Small intestine (tissue), 7 donors: ENCODE measurements around the gene VSTM2L. TPM values are rescaled to one million over a fixed set of nuclear protein-coding genes. Genes with fewer than 3 reads are reported as not detected.

Experiments used
- DNase-seq, 2 donors: peaks; one replicate each; pipeline versions ENCODE4 v3.0.0 to v3.0.0-alpha.2; 2013
- FAIRE-seq: peaks from 2 replicates; lab custom pipeline; 2012; peaks lifted over from hg19 to GRCh38; lab: Jason Lieb, UNC
- H3K27ac ChIP-seq, 3 donors: one replicate each; pipeline ENCODE4 v1.5.1; 2013; ENCODE audit warnings: low read length in 2 of 3, mild to moderate bottlenecking in 2 of 3, control low read depth in 1 of 3, inconsistent platforms in 1 of 3, low read depth in 1 of 3, moderate library complexity in 1 of 3
- H3K27me3 ChIP-seq, 3 donors: one replicate each; pipeline ENCODE4 v1.6.1; 2013; ENCODE audit warnings: low read length in 3 of 3, inconsistent platforms in 1 of 3; ENCODE audit not compliant: control insufficient read depth in 3 of 3, insufficient read depth in 3 of 3
- H3K36me3 ChIP-seq, 3 donors: one replicate each; pipeline ENCODE4 v1.6.1; 2013; ENCODE audit warnings: low read length in 3 of 3, inconsistent platforms in 1 of 3, low read depth in 1 of 3, mild to moderate bottlenecking in 1 of 3, moderate library complexity in 1 of 3; ENCODE audit not compliant: control insufficient read depth in 3 of 3, insufficient read depth in 2 of 3
- H3K4me1 ChIP-seq, 3 donors: one replicate each; pipeline ENCODE4 v1.6.1; 2013; ENCODE audit warnings: low read length in 2 of 3, inconsistent platforms in 1 of 3, low read depth in 1 of 3, mild to moderate bottlenecking in 1 of 3, moderate library complexity in 1 of 3; ENCODE audit not compliant: control insufficient read depth in 3 of 3, insufficient read depth in 2 of 3
- H3K4me3 ChIP-seq, 3 donors: one replicate each; pipeline ENCODE4 v1.5.1; 2013; ENCODE audit warnings: low read length in 3 of 3, control low read depth in 1 of 3, inconsistent platforms in 1 of 3, low read depth in 1 of 3, mild to moderate bottlenecking in 1 of 3, moderate library complexity in 1 of 3
- H3K9me3 ChIP-seq, 2 donors: one replicate each; pipeline ENCODE4 v1.6.1; 2013; ENCODE audit warnings: low read depth in 1 of 2, low read length in 1 of 2; ENCODE audit not compliant: control insufficient read depth in 2 of 2, insufficient read depth in 1 of 2
- WGBS, 3 donors: extraction: QIAGEN DNeasy Blood & Tissue Kit; methylation state at CpG; one replicate each; pipeline ENCODE4 v1.1.7; 2013; 5-methylcytosine and 5-hydroxymethylcytosine counted together
- polyA plus RNA-seq, 4 donors: library from polyadenylated mRNA; stranded (reverse) in 3 of 4; unstranded in 1 of 4; fragments of 200-250 nt in 3 of 4; fragments of 120-200 nt in 1 of 4; gene quantifications; one replicate each; pipeline versions ENCODE4 v1.2.1 to v1.2.3, GENCODE V29; 2013
- donor health status: healthy with polysubstance abuse.
- donor health status: control.
- donor health status: control.
- donor health status: Bipolar disorder and iron deficiency.
- donor health status: healthy.

VSTM2L gene
- polyA plus RNA-seq, 4 donors = 0.67 to 15.6 (median 1.2) TPM

GRCh38 chr20:37875460-37876175 lies 27.3 kb upstream of the VSTM2L start:
- FAIRE-seq = no peak
- Histone ChIP-seq H3K4me1 (peaks cover 0 to 20% (median 0%) of the 10 kb centered on the region in 3 donors), H3K36me3 (peaks cover 7 to 48% (median 8%) of the 10 kb centered on the region in 3 donors), H3K27ac (no peak overlapping the region), H3K27me3 (no peaks in the 10 kb centered on the region), H3K4me3 (no peak overlapping the region), H3K9me3 (no peaks in the 10 kb centered on the region)
- 88 to 92% (median 91%) methylated on average over 24 of the region's 24 CpGs for WGBS, 3 donors
- no peak for DNase-seq

DNA sequence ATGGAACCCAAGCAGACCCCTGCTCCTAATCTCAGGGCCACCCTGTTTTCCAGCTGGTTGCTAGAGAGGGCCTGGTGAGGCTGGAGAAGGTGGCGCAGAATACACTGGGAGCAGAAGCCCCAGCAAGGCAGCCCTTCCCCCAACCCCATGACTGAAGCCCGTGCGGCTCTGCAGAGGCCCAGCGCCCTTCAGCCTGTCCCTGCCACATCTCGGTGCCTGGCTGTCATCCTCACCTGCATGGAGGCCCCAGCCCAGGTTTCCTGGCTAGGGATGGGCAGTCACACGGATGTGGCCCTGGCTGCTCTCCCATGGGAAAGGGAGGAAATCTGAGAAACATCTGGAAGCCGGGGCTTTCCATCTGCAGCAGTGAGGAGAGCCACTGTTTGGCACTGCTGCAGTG lies 26.1 kb upstream of the VSTM2L start:
- FAIRE-seq = no peak
- 71 to 82% (median 73%) methylated on average over 7 of the region's 7 CpGs for WGBS, 3 donors
- H3K27ac ChIP-seq = no peak overlapping the region

GRCh38 chr20:37877832-37878772 lies 24.8 kb upstream of the VSTM2L start:
- Histone ChIP-seq H3K4me1 (peaks cover 0 to 31% (median 0%) of the 10 kb centered on the region in 3 donors), H3K27me3 (no peaks in the 10 kb centered on the region), H3K27ac (peak overlapping the region in 1 of 3 donors; percentile 51), H3K36me3 (peaks cover 0 to 24% (median 3%) of the 10 kb centered on the region in 3 donors), H3K4me3 (no peak overlapping the region), H3K9me3 (no peaks in the 10 kb centered on the region)
- FAIRE-seq = no peak
- 66 to 70% (median 68%) methylated on average over 20 of the region's 20 CpGs for WGBS, 3 donors
- peak in 1 of 2 donors; percentile 85 for DNase-seq

More for the DNA sequence above, 26.1 kb upstream of the VSTM2L start:
- H3K27me3 ChIP-seq = no peaks in the 10 kb centered on the region
- H3K9me3 ChIP-seq = no peaks in the 10 kb centered on the region
- DNase-seq = no peak
- peaks cover 6 to 35% (median 6%) of the 10 kb centered on the region in 3 donors for H3K36me3 ChIP-seq
- H3K4me3 ChIP-seq = no peak overlapping the region
- peaks cover 0 to 30% (median 0%) of the 10 kb centered on the region in 3 donors for H3K4me1 ChIP-seq

DNA sequence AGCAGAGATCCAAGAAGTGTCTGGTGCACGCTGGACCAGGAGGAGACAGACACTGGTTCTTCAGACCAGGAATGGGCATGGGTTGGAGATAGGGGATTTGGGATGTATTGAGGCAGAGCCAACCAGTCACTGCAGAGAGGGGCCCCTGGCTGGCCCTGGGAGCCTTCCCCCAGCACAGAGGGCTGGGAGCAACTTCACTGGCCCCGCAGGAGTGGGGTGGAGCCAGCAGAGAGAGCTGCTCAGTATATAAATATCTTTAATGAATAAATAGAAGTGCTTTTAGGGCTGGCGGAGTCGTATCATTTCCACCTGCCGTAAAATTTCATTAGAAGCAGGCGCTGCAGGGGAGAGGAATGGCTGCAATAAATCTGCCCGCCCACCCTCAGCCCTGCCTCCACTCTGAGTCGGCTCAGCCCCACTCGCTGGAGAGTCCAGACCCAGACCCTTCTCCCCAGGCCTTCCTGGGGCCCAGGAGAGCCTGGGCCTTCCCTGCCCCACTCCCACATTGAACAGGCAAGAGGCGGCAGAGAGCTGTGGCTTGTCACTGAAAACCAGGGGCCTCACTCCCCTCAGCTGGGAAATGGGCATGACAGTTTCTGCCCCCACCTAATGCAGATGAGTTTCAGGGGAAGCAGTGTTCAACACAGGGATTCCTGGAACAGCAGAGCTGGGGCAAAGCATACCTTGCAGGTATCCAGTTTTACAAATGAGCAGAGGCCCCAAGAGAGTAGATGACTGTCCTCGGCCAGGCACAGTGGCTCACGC lies 23.9 kb upstream of the VSTM2L start:
- Histone ChIP-seq H3K27me3 (no peaks in the 10 kb centered on the region), H3K27ac (peak overlapping the region in 1 of 3 donors; percentile 51), H3K9me3 (no peaks in the 10 kb centered on the region), H3K36me3 (peaks cover 0 to 18% (median 0%) of the 10 kb centered on the region in 3 donors), H3K4me1 (peaks cover 0 to 31% (median 0%) of the 10 kb centered on the region in 3 donors), H3K4me3 (no peak overlapping the region)
- DNase-seq = peak in 1 of 2 donors; percentile 41
- FAIRE-seq = no peak
- WGBS, 3 donors = 59 to 65% (median 60%) methylated on average over 12 of the region's 12 CpGs

- Histone ChIP-seq H3K27me3 (no peaks in the 10 kb centered on the region), H3K4me3 (no peak overlapping the region), H3K36me3 (peaks cover 0 to 11% (median 0%) of the 10 kb centered on the region in 3 donors), H3K27ac (no peak overlapping the region), H3K4me1 (peaks cover 0 to 31% (median 0%) of the 10 kb centered on the region in 3 donors), H3K9me3 (no peaks in the 10 kb centered on the region)
- no peak for DNase-seq
- FAIRE-seq = no peak
- WGBS, 3 donors = 73 to 100% (median 97%) methylated on average over 1 of the region's 1 CpG
Observed at GRCh38 chr20:37879843-37880242, 23.1 kb upstream of the VSTM2L start.

- peaks cover 0 to 31% (median 0%) of the 10 kb centered on the region in 3 donors for H3K4me1 ChIP-seq
- H3K27ac ChIP-seq = peak overlapping the region in 1 of 3 donors; percentile 72
- no peaks in the 10 kb centered on the region for H3K27me3 ChIP-seq
- peaks cover 0 to 4% (median 0%) of the 10 kb centered on the region in 3 donors for H3K36me3 ChIP-seq
- no peaks in the 10 kb centered on the region for H3K9me3 ChIP-seq
- FAIRE-seq (no peak), DNase-seq (peak; percentile 51 to 85)
- WGBS, 3 donors = 33 to 50% (median 39%) methylated on average over 18 of the region's 18 CpGs
- no peak overlapping the region for H3K4me3 ChIP-seq
Observed at GRCh38 chr20:37880726-37881591, 22.0 kb upstream of the VSTM2L start.

DNA sequence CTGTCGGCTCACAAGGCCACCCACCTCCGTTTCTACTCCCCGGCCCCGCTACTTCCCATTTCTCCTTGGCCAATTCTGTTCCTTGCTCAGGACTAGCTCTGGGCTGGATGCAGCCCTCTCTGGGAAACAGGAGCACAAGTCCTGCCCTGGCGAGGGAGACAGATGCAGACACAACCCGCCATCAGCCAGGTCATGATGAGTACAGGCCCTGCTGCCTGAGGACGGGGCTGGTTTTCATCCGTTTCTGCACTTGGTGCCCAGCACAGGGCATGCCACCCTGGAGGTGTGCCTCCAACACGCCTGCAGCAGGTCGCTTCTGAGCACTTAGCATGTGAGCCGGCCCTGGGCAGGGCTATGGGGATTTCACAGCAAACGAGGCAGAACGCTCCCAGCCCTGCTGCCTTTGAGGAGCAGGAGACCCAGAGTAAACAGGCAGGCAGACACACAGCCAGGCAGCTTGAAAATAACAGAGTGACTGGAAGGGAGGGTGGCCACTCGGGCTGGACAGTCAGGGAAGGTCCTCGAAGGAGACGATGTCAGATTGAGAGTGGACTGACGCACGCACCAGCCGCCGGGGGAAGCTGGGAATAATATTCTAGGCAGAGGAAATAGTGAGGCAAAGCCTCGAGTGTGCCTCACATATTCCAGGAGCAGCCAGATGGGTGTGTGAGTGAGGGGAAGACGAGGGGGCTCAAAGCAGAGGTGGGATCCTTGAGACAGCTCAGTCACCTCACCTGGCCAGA lies 21.2 kb upstream of the VSTM2L start:
- WGBS, 3 donors = 73 to 80% (median 78%) methylated on average over 22 of the region's 22 CpGs
- H3K27ac ChIP-seq = peak overlapping the region in 1 of 3 donors; percentile 72
- H3K4me1 ChIP-seq = peaks cover 0 to 31% (median 0%) of the 10 kb centered on the region in 3 donors
- H3K27me3 ChIP-seq = no peaks in the 10 kb centered on the region
- no peak for FAIRE-seq
- H3K36me3 ChIP-seq = no peaks in the 10 kb centered on the region
- no peak overlapping the region for H3K4me3 ChIP-seq
- no peaks in the 10 kb centered on the region for H3K9me3 ChIP-seq
- DNase-seq = no peak
